Camera-type eye (tissue), 1 donor: ENCODE results near the gene CCDC141. TPM values are rescaled to one million over a fixed set of nuclear protein-coding genes. Genes with fewer than 3 reads are reported as not detected.

Experiments
- total RNA-seq: library from RNA; depleted of rRNA; stranded (reverse); fragments of >200 nt; gene quantifications from one replicate; pipeline ENCODE4 v1.2.3, GENCODE V29; 2014

The CCDC141 gene, protein sequence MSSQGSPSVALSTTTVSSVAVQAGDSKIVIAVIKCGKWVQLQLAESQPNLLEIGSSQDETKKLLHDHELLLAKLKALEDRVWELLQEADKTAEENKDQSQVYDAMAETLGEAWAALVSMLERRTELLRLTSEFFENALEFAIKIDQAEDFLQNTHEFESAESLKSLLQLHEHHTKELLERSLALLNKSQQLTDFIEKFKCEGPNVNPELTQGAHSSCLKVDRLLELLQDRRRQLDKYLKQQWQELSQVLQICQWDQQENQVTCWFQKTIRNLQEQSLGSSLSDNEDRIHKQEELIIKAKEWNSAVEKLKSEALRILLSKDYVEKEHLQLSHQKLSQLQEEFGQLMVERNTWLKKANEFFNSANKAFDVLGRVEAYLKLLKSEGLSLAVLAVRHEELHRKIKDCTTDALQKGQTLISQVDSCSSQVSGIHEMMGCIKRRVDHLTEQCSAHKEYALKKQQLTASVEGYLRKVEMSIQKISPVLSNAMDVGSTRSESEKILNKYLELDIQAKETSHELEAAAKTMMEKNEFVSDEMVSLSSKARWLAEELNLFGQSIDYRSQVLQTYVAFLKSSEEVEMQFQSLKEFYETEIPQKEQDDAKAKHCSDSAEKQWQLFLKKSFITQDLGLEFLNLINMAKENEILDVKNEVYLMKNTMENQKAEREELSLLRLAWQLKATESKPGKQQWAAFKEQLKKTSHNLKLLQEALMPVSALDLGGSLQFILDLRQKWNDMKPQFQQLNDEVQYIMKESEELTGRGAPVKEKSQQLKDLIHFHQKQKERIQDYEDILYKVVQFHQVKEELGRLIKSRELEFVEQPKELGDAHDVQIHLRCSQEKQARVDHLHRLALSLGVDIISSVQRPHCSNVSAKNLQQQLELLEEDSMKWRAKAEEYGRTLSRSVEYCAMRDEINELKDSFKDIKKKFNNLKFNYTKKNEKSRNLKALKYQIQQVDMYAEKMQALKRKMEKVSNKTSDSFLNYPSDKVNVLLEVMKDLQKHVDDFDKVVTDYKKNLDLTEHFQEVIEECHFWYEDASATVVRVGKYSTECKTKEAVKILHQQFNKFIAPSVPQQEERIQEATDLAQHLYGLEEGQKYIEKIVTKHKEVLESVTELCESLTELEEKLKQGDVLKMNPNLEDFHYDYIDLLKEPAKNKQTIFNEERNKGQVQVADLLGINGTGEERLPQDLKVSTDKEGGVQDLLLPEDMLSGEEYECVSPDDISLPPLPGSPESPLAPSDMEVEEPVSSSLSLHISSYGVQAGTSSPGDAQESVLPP (N-terminal part only)
- 19.2 TPM for total RNA-seq

DNA sequence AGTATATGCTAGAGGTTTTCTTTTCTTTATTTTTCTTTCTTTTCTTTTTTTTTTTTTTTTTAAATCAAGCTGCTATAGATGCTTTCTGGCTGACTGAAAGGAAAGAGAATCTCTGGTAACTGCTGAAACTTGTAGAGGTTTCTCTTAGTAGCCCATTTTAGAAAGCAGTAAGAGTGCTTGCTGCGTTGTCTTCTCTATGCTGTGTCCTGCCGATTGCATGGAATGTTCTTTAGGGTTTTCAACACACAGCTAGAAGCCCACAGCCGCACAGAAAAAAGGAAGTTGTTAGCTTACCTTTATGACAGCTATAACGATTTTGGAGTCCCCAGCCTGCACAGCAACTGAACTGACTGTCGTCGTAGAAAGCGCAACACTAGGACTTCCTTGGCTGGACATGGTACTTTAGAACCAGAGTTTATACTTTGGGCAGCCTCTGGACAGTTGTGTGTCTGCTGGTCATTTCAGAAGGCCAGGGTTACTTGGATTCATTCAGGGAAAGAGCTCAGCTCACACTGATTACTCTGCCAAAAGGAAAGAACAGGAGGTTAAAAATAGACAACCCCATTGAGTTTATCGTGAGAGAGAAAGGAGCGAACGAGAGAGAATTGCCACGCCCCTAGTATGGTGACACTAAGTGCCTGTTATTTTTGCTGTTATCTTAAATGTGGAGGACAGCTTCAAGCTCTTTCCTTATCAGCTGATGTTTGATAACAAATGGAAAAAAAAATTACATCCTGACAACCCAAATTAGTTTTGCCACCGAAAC lies at the start of gene CCDC141:
CCDC141 (minus strand) TSS at position 592 of the 766 bp plus-strand sequence; CDS start at position 396, 196 bp downstream.

DNA sequence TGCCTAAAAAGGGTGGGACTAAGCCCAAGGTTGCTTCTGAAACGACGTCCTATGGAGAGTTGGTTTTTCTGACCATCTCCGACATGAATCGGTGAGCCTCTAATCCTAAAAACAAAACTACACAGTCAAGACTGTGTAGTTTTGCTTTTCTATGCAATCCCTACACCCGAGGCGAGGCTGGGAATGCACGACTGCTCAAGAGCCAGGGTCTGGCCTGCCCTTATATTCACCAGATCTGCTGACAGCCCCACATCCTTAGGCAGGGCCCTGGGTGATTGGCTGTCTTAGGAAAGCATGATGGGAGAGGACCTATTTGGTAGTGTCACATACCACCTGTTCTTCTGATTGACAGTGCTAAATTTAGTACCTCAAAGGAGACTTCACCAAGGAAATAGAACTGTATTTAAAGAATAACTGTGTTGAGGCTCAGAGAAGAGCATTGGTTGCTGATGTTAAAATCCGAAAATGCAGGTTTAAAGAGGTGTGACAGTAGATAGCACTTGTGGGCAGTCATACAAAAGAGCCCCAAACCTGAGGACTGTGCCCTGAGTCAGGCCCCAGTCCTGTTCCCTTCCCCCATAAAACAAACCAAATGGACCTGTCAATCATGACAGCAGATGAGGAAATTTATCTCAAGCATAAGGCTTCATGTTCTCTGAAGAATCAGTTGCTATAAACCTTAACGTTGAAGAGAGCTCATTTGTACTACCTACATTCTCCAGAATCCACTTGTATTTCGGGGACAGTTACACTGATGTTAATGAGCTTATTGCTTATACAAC lies 242.5 kb downstream of the CCDC141 start, which contains the start of gene TTN:
TTN (minus strand) TSS at position 197 of the 782 bp plus-strand sequence. CDS start 2,781 bp downstream, outside the sequence.

Other genes starting within 250 kb of the CCDC141 start
- 286 TPM for gene TTN, start 242.7 kb downstream of the CCDC141 start, total RNA-seq
- 55.1 TPM for gene SESTD1, start 214.7 kb upstream of the CCDC141 start, total RNA-seq